Measurements from ENCODE around the gene EEF1AKMT4.

DNA sequence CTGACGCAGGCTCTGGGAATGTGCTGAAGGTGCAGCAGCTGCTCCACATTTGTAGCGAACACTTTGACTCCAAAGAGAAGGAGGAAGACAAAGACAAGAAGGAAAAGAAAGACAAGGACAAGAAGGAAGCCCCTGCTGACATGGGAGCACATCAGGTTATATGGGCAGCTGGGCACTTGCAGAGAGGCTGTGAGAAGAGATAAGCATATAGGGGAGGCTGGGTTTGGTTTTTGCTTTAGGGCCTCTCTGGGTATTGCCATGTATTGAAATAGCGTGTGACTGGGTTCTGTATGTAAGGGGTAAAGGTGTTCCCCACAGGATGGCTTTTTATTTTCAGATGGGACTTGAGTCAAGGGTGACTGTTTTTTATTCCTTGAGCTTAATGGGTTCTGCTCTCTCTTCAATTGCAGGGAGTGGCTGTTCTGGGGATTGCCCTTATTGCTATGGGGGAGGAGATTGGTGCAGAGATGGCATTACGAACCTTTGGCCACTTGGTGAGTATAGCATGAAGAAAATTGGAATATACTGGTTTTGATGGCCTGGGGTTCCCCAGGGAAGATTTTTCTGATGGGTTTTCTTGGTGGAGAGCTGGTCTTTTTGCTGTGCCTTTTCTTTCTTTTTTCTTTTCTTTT is 57.0 kb downstream of the EEF1AKMT4 start:
- TF ChIP-seq CTCF (IDR thresholded peaks at IDR 0.05) (no peak), ZFX (IDR thresholded peaks at IDR 0.05; ENCODE audit: borderline replicate concordance) (no peak)
